ENCODE data around the gene FAM72D. TPM values are rescaled to one million over a fixed set of nuclear protein-coding genes. Genes with fewer than 3 reads are reported as not detected.
"Not testable (repeated sequence)": the region's sequence is repeated elsewhere in the genome, so short reads cannot be mapped to it uniquely, and the experiment has no call there.

FAM72D gene
- total RNA-seq, 1 experiment from 2014 or later, result 8.3 TPM

GRCh38 chr1:145058184-145058583 is 37.6 kb upstream of the FAM72D start:
- intact Hi-C loops (cut with micrococcal nuclease; ENCODE audit: unreplicated experiment); DNase-seq; H3K4me3 ChIP-seq; POLR2A ChIA-PET (ENCODE audit: unreplicated experiment); H3F3A ChIP-seq (ENCODE audit: insufficient read depth, low read depth); H4K20me1 ChIP-seq (ENCODE audit: insufficient read depth); H3K36me3 ChIP-seq (ENCODE audit: low read depth); H3K4me1 ChIP-seq (replicated peaks; ENCODE audit: insufficient read depth); H3K9me2 ChIP-seq (ENCODE audit: insufficient read depth); H3K79me2 ChIP-seq (ENCODE audit: low read depth); H3K27ac ChIP-seq; H3K9me3 ChIP-seq (ENCODE audit: insufficient read depth, low read depth); CTCF ChIA-PET; BruUV-seq (replicated peaks); H2AFZ ChIP-seq; H3K27me3 ChIP-seq (ENCODE audit: insufficient read depth, low read depth); H3K4me2 ChIP-seq: not testable (repeated sequence)

GRCh38 chr1:145063285-145063684 is 32.5 kb upstream of the FAM72D start:
- POLR2A ChIA-PET (ENCODE audit: unreplicated experiment); intact Hi-C loops (cut with micrococcal nuclease; ENCODE audit: unreplicated experiment); BruUV-seq (replicated peaks): not testable (repeated sequence)

GRCh38 chr1:145063941-145064648 is 31.7 kb upstream of the FAM72D start:
- H3F3A ChIP-seq (ENCODE audit: insufficient read depth, low read depth); DNase-seq; H3K4me3 ChIP-seq; H3K9me2 ChIP-seq (ENCODE audit: insufficient read depth); H3K4me2 ChIP-seq; H3K36me3 ChIP-seq (ENCODE audit: low read depth); H4K20me1 ChIP-seq (ENCODE audit: insufficient read depth); H3K4me1 ChIP-seq (replicated peaks; ENCODE audit: insufficient read depth); H3K27ac ChIP-seq; H2AFZ ChIP-seq; intact Hi-C loops (cut with micrococcal nuclease; ENCODE audit: unreplicated experiment); H3K9me3 ChIP-seq (ENCODE audit: insufficient read depth, low read depth); H3K27me3 ChIP-seq (ENCODE audit: insufficient read depth, low read depth); H3K79me2 ChIP-seq (ENCODE audit: low read depth); BruUV-seq (replicated peaks); CTCF ChIA-PET; POLR2A ChIA-PET (ENCODE audit: unreplicated experiment): not testable (repeated sequence)

More at GRCh38 chr1:145063285-145063684, 32.5 kb upstream of the FAM72D start:
- CTCF ChIA-PET; H3K36me3 ChIP-seq (ENCODE audit: low read depth); H3K4me3 ChIP-seq; H3K27me3 ChIP-seq (ENCODE audit: insufficient read depth, low read depth); H3F3A ChIP-seq (ENCODE audit: insufficient read depth, low read depth); H3K79me2 ChIP-seq (ENCODE audit: low read depth); H4K20me1 ChIP-seq (ENCODE audit: insufficient read depth); H2AFZ ChIP-seq; H3K9me2 ChIP-seq (ENCODE audit: insufficient read depth); H3K4me2 ChIP-seq; DNase-seq; H3K27ac ChIP-seq; H3K4me1 ChIP-seq (replicated peaks; ENCODE audit: insufficient read depth); H3K9me3 ChIP-seq (ENCODE audit: insufficient read depth, low read depth): not testable (repeated sequence)

GRCh38 chr1:145065194-145065826 is 30.5 kb upstream of the FAM72D start:
- H3K4me1 ChIP-seq (replicated peaks; ENCODE audit: insufficient read depth); BruUV-seq (replicated peaks); H3K36me3 ChIP-seq (ENCODE audit: low read depth); H3K79me2 ChIP-seq (ENCODE audit: low read depth); H3K9me2 ChIP-seq (ENCODE audit: insufficient read depth); H3K27me3 ChIP-seq (ENCODE audit: insufficient read depth, low read depth); H4K20me1 ChIP-seq (ENCODE audit: insufficient read depth); intact Hi-C loops (cut with micrococcal nuclease; ENCODE audit: unreplicated experiment); CTCF ChIA-PET; DNase-seq; H3K9me3 ChIP-seq (ENCODE audit: insufficient read depth, low read depth); H3K4me2 ChIP-seq; H3F3A ChIP-seq (ENCODE audit: insufficient read depth, low read depth); H3K27ac ChIP-seq; H3K4me3 ChIP-seq; H2AFZ ChIP-seq; POLR2A ChIA-PET (ENCODE audit: unreplicated experiment): not testable (repeated sequence)

- H3K4me3 ChIP-seq; intact Hi-C loops (cut with micrococcal nuclease; ENCODE audit: unreplicated experiment); H4K20me1 ChIP-seq (ENCODE audit: insufficient read depth); H3K36me3 ChIP-seq (ENCODE audit: low read depth); H3K4me2 ChIP-seq; CTCF ChIA-PET; DNase-seq; H3K9me3 ChIP-seq (ENCODE audit: insufficient read depth, low read depth); H3K9me2 ChIP-seq (ENCODE audit: insufficient read depth); H3K27me3 ChIP-seq (ENCODE audit: insufficient read depth, low read depth); H3K27ac ChIP-seq; H3K79me2 ChIP-seq (ENCODE audit: low read depth); POLR2A ChIA-PET (ENCODE audit: unreplicated experiment); H3F3A ChIP-seq (ENCODE audit: insufficient read depth, low read depth); H3K4me1 ChIP-seq (replicated peaks; ENCODE audit: insufficient read depth); BruUV-seq (replicated peaks); H2AFZ ChIP-seq: not testable (repeated sequence)
Measured at GRCh38 chr1:145066486-145066885, 29.3 kb upstream of the FAM72D start.

- CTCF ChIA-PET, result not testable (repeated sequence)
Measured at GRCh38 chr1:145071569-145071968, 24.2 kb upstream of the FAM72D start.

GRCh38 chr1:145074021-145074559 is 21.7 kb upstream of the FAM72D start:
- intact Hi-C loops (cut with micrococcal nuclease; ENCODE audit: unreplicated experiment); H3K4me2 ChIP-seq; H3K9me3 ChIP-seq (ENCODE audit: insufficient read depth, low read depth); H3K36me3 ChIP-seq (ENCODE audit: low read depth); CTCF ChIA-PET; H3K9me2 ChIP-seq (ENCODE audit: insufficient read depth); H3K27ac ChIP-seq; H2AFZ ChIP-seq; H4K20me1 ChIP-seq (ENCODE audit: insufficient read depth); H3K4me1 ChIP-seq (replicated peaks; ENCODE audit: insufficient read depth); H3K27me3 ChIP-seq (ENCODE audit: insufficient read depth, low read depth); H3K79me2 ChIP-seq (ENCODE audit: low read depth); H3F3A ChIP-seq (ENCODE audit: insufficient read depth, low read depth); POLR2A ChIA-PET (ENCODE audit: unreplicated experiment); DNase-seq; H3K4me3 ChIP-seq; BruUV-seq (replicated peaks): not testable (repeated sequence)

More at GRCh38 chr1:145071569-145071968, 24.2 kb upstream of the FAM72D start:
- BruUV-seq (replicated peaks); H3K27ac ChIP-seq; H3K9me2 ChIP-seq (ENCODE audit: insufficient read depth); intact Hi-C loops (cut with micrococcal nuclease; ENCODE audit: unreplicated experiment); H3K4me2 ChIP-seq; H3K79me2 ChIP-seq (ENCODE audit: low read depth); H3K9me3 ChIP-seq (ENCODE audit: insufficient read depth, low read depth); H4K20me1 ChIP-seq (ENCODE audit: insufficient read depth); H3F3A ChIP-seq (ENCODE audit: insufficient read depth, low read depth); POLR2A ChIA-PET (ENCODE audit: unreplicated experiment); DNase-seq; H2AFZ ChIP-seq; H3K4me3 ChIP-seq; H3K4me1 ChIP-seq (replicated peaks; ENCODE audit: insufficient read depth); H3K36me3 ChIP-seq (ENCODE audit: low read depth); H3K27me3 ChIP-seq (ENCODE audit: insufficient read depth, low read depth): not testable (repeated sequence)
